A673 (cell line): Measurements from ENCODE around the gene MAEA. TPM values are rescaled to one million over a fixed set of nuclear protein-coding genes. Genes with fewer than 3 reads are reported as not detected.

Source experiments
- BruUV-seq: library from RNA; stranded (reverse); fragments of 400-500 nt; replicated peaks from 2 replicates; lab custom pipeline; 2021; lab: Mats Ljungman, UMichigan
- CTCF ChIA-PET: fragments of 300-600 bp; sonication (Branson Sonifier 250); formaldehyde crosslinking; loops from one replicate; lab custom pipeline; 2022; ENCODE audit warnings: antibody characterized with exemption; lab: Charles Lee
- POLR2A ChIA-PET: fragments of 300-600 bp; sonication (Branson Sonifier 250); formaldehyde crosslinking; loops from one replicate; lab custom pipeline; 2022; ENCODE audit warnings: antibody characterized with exemption; ENCODE audit not compliant: low non-redundant PET; lab: Charles Lee
- DNase-seq: peaks from one replicate; pipeline ENCODE4 v3.0.0-alpha.2; 2015; ENCODE audit warnings: low spot score
- H3K27ac ChIP-seq: fragments of 200-600 bp; sonication (generic); 2 replicates; pipeline ENCODE4 v1.5.1; 2016; ENCODE audit warnings: mixed run types, low read depth, mild to moderate bottlenecking, mixed read lengths, antibody characterized with exemption, low read length; ENCODE audit not compliant: poor library complexity, severe bottlenecking
- H3K27me3 ChIP-seq: fragments of 200-600 bp; sonication (generic); replicated peaks from 2 replicates; pipeline ENCODE4 v1.6.1; 2017; ENCODE audit warnings: mixed run types, low read depth, mild to moderate bottlenecking, mixed read lengths, antibody characterized with exemption, low read length; ENCODE audit not compliant: insufficient read depth, poor library complexity
- H3K36me3 ChIP-seq: fragments of 200-600 bp; sonication (generic); 2 replicates; pipeline ENCODE4 v1.6.1; 2016; ENCODE audit warnings: mixed run types, mild to moderate bottlenecking, mixed read lengths, antibody characterized with exemption, low read length; ENCODE audit not compliant: insufficient read depth, poor library complexity, severe bottlenecking
- H3K4me1 ChIP-seq: fragments of 200-600 bp; sonication (generic); 2 replicates; pipeline ENCODE4 v1.6.1; 2017; ENCODE audit warnings: mixed run types, mild to moderate bottlenecking, mixed read lengths, antibody characterized with exemption, low read length; ENCODE audit not compliant: insufficient read depth, poor library complexity, severe bottlenecking
- H3K4me3 ChIP-seq: fragments of 200-600 bp; sonication (generic); 2 replicates; pipeline ENCODE4 v1.5.1; 2016; ENCODE audit warnings: low read depth, mixed run types, mild to moderate bottlenecking, mixed read lengths, low read length; ENCODE audit not compliant: poor library complexity, severe bottlenecking
- H3K9me3 ChIP-seq: fragments of 200-600 bp; sonication (generic); 2 replicates; pipeline ENCODE4 v1.6.1; 2016; ENCODE audit warnings: mixed run types, low read depth, mild to moderate bottlenecking, mixed read lengths, antibody characterized with exemption, low read length; ENCODE audit not compliant: poor library complexity, severe bottlenecking
- CTCF ChIP-seq: fragments of 300-800, 200-600 bp; sonication (generic); conservative IDR thresholded peaks from 2 replicates; pipeline ENCODE4 v1.5.1; 2017; ENCODE audit warnings: low read depth, mild to moderate bottlenecking, antibody characterized with exemption, low read length, moderate library complexity, mixed read lengths
- EZH2 ChIP-seq: fragments of 200-600 bp; sonication (generic); IDR thresholded peaks from 2 replicates; pipeline ENCODE4 v1.6.1; 2017; ENCODE audit warnings: borderline replicate concordance, low read depth, mild to moderate bottlenecking, mixed read lengths, antibody characterized with exemption, low read length; ENCODE audit not compliant: poor library complexity, severe bottlenecking
- intact Hi-C: fragments of 100-400 bp; cut with micrococcal nuclease; formaldehyde crosslinking; loops from one replicate; pipeline ENCODE4 v1.10.0; 2022; ENCODE audit not compliant: unreplicated experiment
- total RNA-seq: library from RNA; stranded (reverse); gene quantifications from 2 replicates; pipeline ENCODE4 v1.2.3, GENCODE V29; 2021

The MAEA gene
- total RNA-seq, 1 experiment from 2014 or later: 87.0 TPM

DNA sequence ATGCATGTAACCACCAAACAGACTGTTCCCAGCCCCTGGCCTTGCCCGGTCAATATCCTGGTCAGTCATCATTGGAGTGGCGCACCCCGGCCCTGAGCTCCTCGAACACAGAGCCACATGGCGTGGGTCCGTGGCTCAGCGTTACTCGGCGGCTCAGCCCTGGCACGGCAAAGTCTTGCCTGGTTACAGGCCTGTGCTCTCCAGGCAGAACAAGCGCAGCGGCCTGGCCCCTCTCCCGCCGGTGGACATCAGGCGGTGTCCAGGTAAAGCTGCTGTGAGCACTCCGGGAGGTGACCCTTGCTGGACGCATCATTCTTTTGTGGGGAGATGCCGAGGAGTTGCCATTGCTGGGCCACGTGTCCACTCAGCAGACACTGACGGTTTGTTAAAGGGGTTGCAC is 51.2 kb downstream of the MAEA start:
- no peak overlapping the region for H3K27ac ChIP-seq
- no peak overlapping the region for H3K4me3 ChIP-seq
- no TSS peak for BruUV-seq
- ChIA-PET POLR2A (no interaction called here), CTCF (no interaction called here)
- intact Hi-C loops: no loop called here
- DNase-seq: no peak
- no peaks in the 10 kb centered on the region for H3K27me3 ChIP-seq
- peaks cover 53% of the 10 kb centered on the region for H3K36me3 ChIP-seq
- H3K9me3 ChIP-seq: no peaks in the 10 kb centered on the region
- TF ChIP-seq EZH2 (no peak), CTCF (no peak)
- H3K4me1 ChIP-seq: no peaks in the 10 kb centered on the region

DNA sequence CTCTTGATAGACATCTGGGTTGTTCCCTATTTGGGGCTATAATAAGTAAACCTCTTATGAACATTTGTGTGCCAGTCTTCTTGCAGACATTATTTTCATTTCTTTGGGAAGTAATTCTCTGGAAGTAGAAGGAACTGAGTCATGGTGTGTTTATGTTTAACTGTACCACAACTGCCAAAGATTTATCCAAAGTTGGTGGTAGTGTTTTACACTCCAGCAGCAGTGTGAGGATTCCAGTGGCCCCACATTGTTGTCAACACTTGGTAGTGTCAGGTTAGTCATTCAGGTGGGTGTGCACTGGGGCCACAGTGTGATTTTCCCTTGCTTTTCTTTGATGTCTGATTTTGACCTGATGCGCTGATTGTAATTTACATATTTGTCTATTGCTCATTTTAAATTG is 52.3 kb downstream of the MAEA start:
- intact Hi-C loops: no loop called here
- ChIA-PET POLR2A (no interaction called here), CTCF (no interaction called here)
- Histone ChIP-seq H3K4me1 (no peaks in the 10 kb centered on the region), H3K36me3 (peaks cover 44% of the 10 kb centered on the region), H3K27me3 (no peaks in the 10 kb centered on the region), H3K4me3 (no peak overlapping the region), H3K27ac (no peak overlapping the region), H3K9me3 (no peaks in the 10 kb centered on the region)
- DNase-seq: no peak
- TF ChIP-seq EZH2 (no peak), CTCF (no peak)
- BruUV-seq: no TSS peak

- no peak for DNase-seq
- TF ChIP-seq EZH2 (no peak), CTCF (no peak)
- Histone ChIP-seq H3K9me3 (no peaks in the 10 kb centered on the region), H3K27me3 (no peaks in the 10 kb centered on the region), H3K4me3 (no peak overlapping the region), H3K27ac (no peak overlapping the region), H3K36me3 (peaks cover 23% of the 10 kb centered on the region), H3K4me1 (no peaks in the 10 kb centered on the region)
- CTCF ChIA-PET: no interaction called here
- BruUV-seq: no TSS peak
- intact Hi-C loops: loop anchor here (5.0 kb wide), 2 partner anchors 57 to 177 kb away; partner anchors contain the start of gene MAEA
- POLR2A ChIA-PET: no interaction called here
Observed at GRCh38 chr4:1344696-1345095, 55.0 kb downstream of the MAEA start.
